PC-3 (cell line): ENCODE results near the gene MMP20. TPM values are rescaled to one million over a fixed set of nuclear protein-coding genes. Genes with fewer than 3 reads are reported as not detected.

Experiments
- ATAC-seq: fragments of 200-7000 bp; cut with Tn5 transposase; 2 replicates; pipeline ENCODE4 v1.9.1; 2020; ENCODE audit warnings: mild to moderate bottlenecking, moderate library complexity
- BruUV-seq: library from RNA; stranded (reverse); fragments of 400-500 nt; replicated peaks from 2 replicates; lab custom pipeline; 2021; lab: Mats Ljungman, UMichigan
- CTCF ChIA-PET: fragments of 300-600 bp; sonication (Branson Sonifier 250); formaldehyde crosslinking; loops from one replicate; lab custom pipeline; 2022; ENCODE audit warnings: antibody characterized with exemption; lab: Charles Lee
- POLR2A ChIA-PET: fragments of 300-600 bp; sonication (Branson Sonifier 250); formaldehyde crosslinking; loops from one replicate; lab custom pipeline; 2022; ENCODE audit warnings: antibody characterized with exemption; ENCODE audit not compliant: unreplicated experiment; lab: Charles Lee
- DNase-seq: peaks from one replicate; pipeline ENCODE4 v3.0.0-alpha.2; 2015
- H2AFZ ChIP-seq: fragments of 300-600 bp; sonication (generic); 2 replicates; pipeline ENCODE4 v1.6.0; 2016; ENCODE audit warnings: antibody characterized with exemption, low read length
- H3F3A ChIP-seq: fragments of 300-600 bp; sonication (generic); one replicate; pipeline ENCODE4 v1.6.0; 2017; ENCODE audit warnings: antibody characterized with exemption, low read length, control low read depth, mild to moderate bottlenecking; ENCODE audit not compliant: unreplicated experiment
- H3K27ac ChIP-seq: fragments of 300-600 bp; sonication (generic); 2 replicates; pipeline ENCODE4 v1.5.1; 2016; ENCODE audit warnings: mild to moderate bottlenecking, low read length
- H3K27me3 ChIP-seq: fragments of 300-600 bp; sonication (generic); 2 replicates; pipeline ENCODE4 v1.6.1; 2016; ENCODE audit warnings: low read length, mixed read lengths
- H3K36me3 ChIP-seq: fragments of 300-600 bp; sonication (generic); 2 replicates; pipeline ENCODE4 v1.6.1; 2016; ENCODE audit warnings: low read depth, mixed run types, low read length, mixed read lengths
- H3K4me1 ChIP-seq: fragments of 300-600 bp; sonication (generic); 2 replicates; pipeline ENCODE4 v1.5.1; 2016; ENCODE audit warnings: low read length; ENCODE audit not compliant: insufficient read depth
- H3K4me2 ChIP-seq: fragments of 300-600 bp; sonication (generic); 2 replicates; pipeline ENCODE4 v1.6.0; 2016; ENCODE audit warnings: low read length
- H3K4me3 ChIP-seq: fragments of 300-600 bp; sonication (generic); 2 replicates; pipeline ENCODE4 v1.5.1; 2016; ENCODE audit warnings: mild to moderate bottlenecking, low read length, mixed read lengths
- H3K79me2 ChIP-seq: fragments of 300-600 bp; sonication (generic); 2 replicates; pipeline ENCODE4 v1.6.1; 2017; ENCODE audit warnings: low read length, mixed read lengths
- H3K9ac ChIP-seq: fragments of 300-600 bp; sonication (generic); 2 replicates; pipeline ENCODE4 v1.6.0; 2016; ENCODE audit warnings: mild to moderate bottlenecking, low read length
- H3K9me2 ChIP-seq: fragments of 300-600 bp; sonication (generic); replicated peaks from 2 replicates; pipeline ENCODE4 v1.6.1; 2016; ENCODE audit warnings: mixed run types, low read length, mixed read lengths
- H3K9me3 ChIP-seq: fragments of 300-600 bp; sonication (generic); 2 replicates; pipeline ENCODE4 v1.6.1; 2016; ENCODE audit warnings: low read length, mixed read lengths
- H4K20me1 ChIP-seq: fragments of 300-600 bp; sonication (generic); 2 replicates; pipeline ENCODE4 v1.6.1; 2016; ENCODE audit warnings: low read length, mixed read lengths
- EZH2 ChIP-seq: fragments of 300-600 bp; sonication (generic); IDR thresholded peaks from one replicate; pipeline ENCODE4 v1.6.1; 2017; ENCODE audit warnings: antibody characterized with exemption, mild to moderate bottlenecking, low read length; ENCODE audit not compliant: unreplicated experiment
- EZH2phosphoT487 ChIP-seq: fragments of 300-600 bp; sonication (generic); IDR thresholded peaks from 2 replicates; pipeline ENCODE4 v1.6.1; 2018; ENCODE audit warnings: mild to moderate bottlenecking, antibody characterized with exemption, low read length, borderline replicate concordance
- intact Hi-C: fragments of 100-400 bp; cut with micrococcal nuclease; formaldehyde crosslinking; loops from 2 replicates; pipeline ENCODE4 v1.9.0; 2023
- total RNA-seq: library from RNA; depleted of rRNA; stranded (reverse); fragments of >200 nt; gene quantifications from 2 replicates; pipeline ENCODE4 v1.2.3, GENCODE V29; 2014
- TF ChIP-seq, protein P1 (sequence below): fragments of 300-600 bp; sonication (generic); conservative IDR thresholded peaks from 2 replicates; pipeline ENCODE4 v1.5.1; 2017; ENCODE audit warnings: antibody characterized with exemption, low read depth, mild to moderate bottlenecking, low read length

MMP20 gene
- total RNA-seq, 1 experiment from 2014 or later, result not detected

DNA sequence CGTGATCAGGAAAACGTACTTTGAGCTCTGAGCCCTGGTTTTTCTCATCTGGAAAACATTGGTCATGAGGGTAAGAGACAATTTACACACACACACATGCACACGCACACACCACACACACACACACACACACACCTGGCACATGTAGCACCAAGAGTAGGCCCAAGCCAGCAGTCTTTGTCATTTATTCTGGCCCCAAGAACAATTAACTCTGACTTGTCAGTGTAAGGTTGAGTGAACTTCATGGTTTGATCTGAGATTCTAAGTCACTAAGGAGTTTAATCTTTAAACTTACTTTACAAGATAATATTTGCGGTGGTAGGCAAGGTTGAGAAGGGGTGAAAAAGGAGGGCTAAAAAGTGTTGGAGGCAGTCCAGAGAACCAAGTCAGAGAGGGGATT lies 44.1 kb downstream of the MMP20 start:
- peak overlapping the region; percentile 39; the same call in 1 of the 2 replicates for H3K27ac ChIP-seq
- H3K9ac ChIP-seq, result no peak overlapping the region
- TF ChIP-seq EZH2phosphoT487 (no peak), EZH2 (no peak)
- TF ChIP-seq, protein P1, sequence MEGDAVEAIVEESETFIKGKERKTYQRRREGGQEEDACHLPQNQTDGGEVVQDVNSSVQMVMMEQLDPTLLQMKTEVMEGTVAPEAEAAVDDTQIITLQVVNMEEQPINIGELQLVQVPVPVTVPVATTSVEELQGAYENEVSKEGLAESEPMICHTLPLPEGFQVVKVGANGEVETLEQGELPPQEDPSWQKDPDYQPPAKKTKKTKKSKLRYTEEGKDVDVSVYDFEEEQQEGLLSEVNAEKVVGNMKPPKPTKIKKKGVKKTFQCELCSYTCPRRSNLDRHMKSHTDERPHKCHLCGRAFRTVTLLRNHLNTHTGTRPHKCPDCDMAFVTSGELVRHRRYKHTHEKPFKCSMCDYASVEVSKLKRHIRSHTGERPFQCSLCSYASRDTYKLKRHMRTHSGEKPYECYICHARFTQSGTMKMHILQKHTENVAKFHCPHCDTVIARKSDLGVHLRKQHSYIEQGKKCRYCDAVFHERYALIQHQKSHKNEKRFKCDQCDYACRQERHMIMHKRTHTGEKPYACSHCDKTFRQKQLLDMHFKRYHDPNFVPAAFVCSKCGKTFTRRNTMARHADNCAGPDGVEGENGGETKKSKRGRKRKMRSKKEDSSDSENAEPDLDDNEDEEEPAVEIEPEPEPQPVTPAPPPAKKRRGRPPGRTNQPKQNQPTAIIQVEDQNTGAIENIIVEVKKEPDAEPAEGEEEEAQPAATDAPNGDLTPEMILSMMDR, result no peak
- no peaks in the 10 kb centered on the region for H3K36me3 ChIP-seq
- no peaks in the 10 kb centered on the region for H3F3A ChIP-seq
- H3K4me1 ChIP-seq, result peaks cover 18% of the 10 kb centered on the region; the same call in 1 of the 2 replicates
- no peaks in the 10 kb centered on the region for H3K9me2 ChIP-seq
- no peak overlapping the region for H3K4me3 ChIP-seq
- DNase-seq (no peak), ATAC-seq (no peak)
- POLR2A ChIA-PET, result no interaction called here
- no TSS peak for BruUV-seq
- H2AFZ ChIP-seq, result no peak overlapping the region
- CTCF ChIA-PET, result no interaction called here
- H3K4me2 ChIP-seq, result no peak overlapping the region
- H3K79me2 ChIP-seq, result no peaks in the 10 kb centered on the region
- intact Hi-C loops, result no loop called here
- H3K27me3 ChIP-seq, result no peaks in the 10 kb centered on the region
- no peaks in the 10 kb centered on the region for H4K20me1 ChIP-seq
- H3K9me3 ChIP-seq, result no peaks in the 10 kb centered on the region

DNA sequence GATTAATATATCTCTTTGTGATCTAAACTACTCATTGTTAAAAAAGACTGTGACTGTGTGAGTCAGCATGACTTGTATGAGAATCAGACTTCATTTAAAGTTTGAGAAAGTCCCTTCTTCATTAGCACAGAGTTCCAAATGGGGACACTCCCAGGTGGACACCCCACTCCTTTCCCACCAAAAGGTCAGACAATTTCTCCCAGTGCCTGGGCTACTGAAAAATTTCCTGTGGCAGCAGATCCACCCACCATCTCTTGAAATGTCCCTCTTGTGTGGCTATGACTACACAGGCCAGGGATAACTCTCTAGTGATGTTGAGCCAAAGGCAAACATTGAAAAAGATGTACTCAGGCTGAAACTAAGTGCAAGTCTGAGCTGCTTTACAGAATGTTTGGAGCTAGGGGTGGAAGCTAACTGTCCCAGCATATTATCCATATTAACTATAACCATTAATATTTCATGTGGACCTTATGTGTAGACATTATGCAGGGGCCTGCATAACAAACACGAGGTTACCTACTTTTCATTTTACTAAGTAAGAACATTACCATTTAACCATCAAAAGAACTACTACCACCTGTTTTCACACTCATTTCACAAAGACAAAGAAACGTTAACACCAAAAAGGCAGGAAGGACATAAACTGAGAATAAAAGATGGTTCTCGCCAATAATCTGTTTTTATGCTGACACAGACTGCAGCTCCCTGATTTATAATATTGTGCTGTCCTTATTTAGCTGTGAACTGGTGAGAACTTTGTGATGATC lies 44.8 kb downstream of the MMP20 start:
- H3K36me3 ChIP-seq, result no peaks in the 10 kb centered on the region
- TF ChIP-seq, protein P1, result no peak
- TF ChIP-seq EZH2 (no peak), EZH2phosphoT487 (no peak)
- DNase-seq (peak; percentile 29), ATAC-seq (peak; percentile 53)
- peak overlapping the region; percentile 39 for H3K27ac ChIP-seq
- H2AFZ ChIP-seq, result no peak overlapping the region
- intact Hi-C loops, result no loop called here
- H4K20me1 ChIP-seq, result no peaks in the 10 kb centered on the region
- ChIA-PET POLR2A (no interaction called here), CTCF (interaction anchor here (0.7 kb wide), 1 partner anchor 12 kb away, joined by 3 read pairs; no protein-coding TSS in a partner anchor)
- no peak overlapping the region for H3K4me3 ChIP-seq
- no peaks in the 10 kb centered on the region for H3F3A ChIP-seq
- BruUV-seq, result no TSS peak
- no peaks in the 10 kb centered on the region for H3K9me3 ChIP-seq
- H3K27me3 ChIP-seq, result no peaks in the 10 kb centered on the region
- no peaks in the 10 kb centered on the region for H3K9me2 ChIP-seq
- no peak overlapping the region for H3K4me2 ChIP-seq
- H3K79me2 ChIP-seq, result no peaks in the 10 kb centered on the region
- no peak overlapping the region for H3K9ac ChIP-seq
- peaks cover 20% of the 10 kb centered on the region; the same call in 1 of the 2 replicates for H3K4me1 ChIP-seq

DNA sequence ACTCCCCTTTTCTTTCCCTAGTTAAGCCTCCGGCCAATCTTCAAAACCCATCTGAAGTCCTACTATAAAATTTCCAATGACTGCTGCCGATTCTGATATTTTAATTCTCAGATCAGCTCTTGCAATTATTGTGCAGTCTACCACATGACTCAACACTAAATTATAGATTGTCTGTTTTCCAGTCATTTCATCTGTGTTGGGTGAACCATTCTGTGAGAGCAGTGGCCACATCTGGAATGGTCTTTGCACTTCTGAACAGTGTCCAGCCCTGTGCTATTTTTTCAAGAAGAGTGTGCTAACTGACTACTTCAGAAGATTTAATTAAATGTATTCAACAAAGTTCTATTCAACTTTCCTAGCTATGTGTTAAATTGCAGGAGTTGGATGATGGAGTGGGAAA lies 47.4 kb downstream of the MMP20 start:
- no TSS peak for BruUV-seq
- H3K79me2 ChIP-seq, result no peaks in the 10 kb centered on the region
- no peaks in the 10 kb centered on the region for H3K27me3 ChIP-seq
- H3K4me1 ChIP-seq, result peaks cover 20% of the 10 kb centered on the region; the same call in 1 of the 2 replicates
- H2AFZ ChIP-seq, result no peak overlapping the region
- intact Hi-C loops, result no loop called here
- ChIA-PET POLR2A (no interaction called here), CTCF (no interaction called here)
- H3K36me3 ChIP-seq, result no peaks in the 10 kb centered on the region
- H3K9ac ChIP-seq, result no peak overlapping the region
- H3K9me3 ChIP-seq, result no peaks in the 10 kb centered on the region
- H3K27ac ChIP-seq, result no peak overlapping the region
- DNase-seq (no peak), ATAC-seq (no peak)
- no peaks in the 10 kb centered on the region for H3K9me2 ChIP-seq
- no peaks in the 10 kb centered on the region for H3F3A ChIP-seq
- TF ChIP-seq EZH2 (no peak), EZH2phosphoT487 (no peak)
- TF ChIP-seq, protein P1, result no peak
- no peaks in the 10 kb centered on the region for H4K20me1 ChIP-seq
- H3K4me3 ChIP-seq, result no peak overlapping the region
- no peak overlapping the region for H3K4me2 ChIP-seq
